HCT116 (cell line): ENCODE results near the gene ERGIC2. TPM values are rescaled to one million over a fixed set of nuclear protein-coding genes. Genes with fewer than 3 reads are reported as not detected.

Experiments
- ATAC-seq: fragments of 200-7000 bp; cut with Tn5 transposase; 2 replicates; pipeline ENCODE4 v1.9.1; 2020; ENCODE audit warnings: mild to moderate bottlenecking, moderate library complexity
- BruUV-seq: library from RNA; stranded (reverse); fragments of 400-500 nt; replicated peaks from 2 replicates; lab custom pipeline; 2021; lab: Mats Ljungman, UMichigan
- CTCF ChIA-PET: fragments of 300-600 bp; sonication (Branson Sonifier 250); formaldehyde crosslinking; loops from one replicate; lab custom pipeline; 2021; ENCODE audit warnings: antibody characterized with exemption; lab: Charles Lee
- POLR2A ChIA-PET: fragments of 300-600, 350-600 bp; sonication (Branson Sonifier 250); formaldehyde crosslinking; loops from one replicate; lab custom pipeline; 2021; ENCODE audit warnings: antibody characterized with exemption; lab: Charles Lee
- RAD21 ChIA-PET, 2 experiments: fragments of 300-600 bp; sonication (Branson Sonifier 250); formaldehyde crosslinking; loops; one replicate each; lab custom pipeline; 2023; ENCODE audit warnings: low total read pairs in 2 of 2; ENCODE audit not compliant: uncharacterized antibody in 2 of 2, unreplicated experiment in 2 of 2, low non-redundant PET in 1 of 2; lab: Charles Lee
- DNase-seq: peaks from one replicate; pipeline ENCODE4 v3.0.0-alpha.2; 2010; ENCODE audit warnings: low read depth, low spot score
- H2AFZ ChIP-seq: fragments of 200-600 bp; shearing (Covaris generic), sonication (generic); 2 replicates; pipeline ENCODE4 v1.6.1; 2017; ENCODE audit warnings: low read depth, mixed run types, mixed read lengths, antibody characterized with exemption, low read length; ENCODE audit not compliant: poor library complexity, severe bottlenecking
- H3K27ac ChIP-seq: 2 replicates; pipeline ENCODE4 v1.5.1; 2012; ENCODE audit warnings: low read depth, low read length
- H3K27me3 ChIP-seq: fragments of 200-600 bp; sonication (generic); 2 replicates; pipeline ENCODE4 v1.6.1; 2016; ENCODE audit warnings: mixed run types, low read length, mixed read lengths; ENCODE audit not compliant: insufficient read depth
- H3K36me3 ChIP-seq, 2 experiments: fragments of 200-500 bp in 1 of 2; fragments of 200-600 bp in 1 of 2; sonication (Bioruptor generic) in 1 of 2; sonication (generic) in 1 of 2; 2 replicates each; pipeline versions ENCODE4 v1.5.1 to v1.6.1; 2014 to 2016; ENCODE audit warnings: low read length in 2 of 2, inconsistent platforms in 1 of 2, mixed read lengths in 1 of 2, mixed run types in 1 of 2; ENCODE audit not compliant: insufficient read depth in 2 of 2, control insufficient read depth in 1 of 2
- H3K4me1 ChIP-seq, 2 experiments: fragments of 200-600 bp in 1 of 2; sonication (generic) in 1 of 2; 2 replicates each; pipeline versions ENCODE4 v1.5.1 to v1.6.1; 2012 to 2017; ENCODE audit warnings: low read length in 2 of 2, inconsistent platforms in 1 of 2, mild to moderate bottlenecking in 1 of 2, mixed read lengths in 1 of 2, mixed run types in 1 of 2, moderate library complexity in 1 of 2; ENCODE audit not compliant: insufficient read depth in 2 of 2, control insufficient read depth in 1 of 2
- H3K4me2 ChIP-seq: fragments of 200-600 bp; sonication (generic); 2 replicates; pipeline ENCODE4 v1.6.1; 2017; ENCODE audit warnings: mixed run types, low read length, mixed read lengths
- H3K4me3 ChIP-seq, 2 experiments: fragments of 200-600 bp in 1 of 2; sonication (generic) in 1 of 2; replicated peaks in 1 of 2; 2 replicates each; pipeline ENCODE4 v1.5.1; 2011 to 2016; ENCODE audit warnings: low read length in 2 of 2, control low read depth in 1 of 2, low read depth in 1 of 2, mild to moderate bottlenecking in 1 of 2, mixed read lengths in 1 of 2, mixed run types in 1 of 2
- H3K79me2 ChIP-seq: fragments of 200-600 bp; sonication (generic); 2 replicates; pipeline ENCODE4 v1.6.1; 2017; ENCODE audit warnings: mild to moderate bottlenecking, mixed run types, low read length, moderate library complexity, mixed read lengths; ENCODE audit not compliant: insufficient read depth
- H3K9ac ChIP-seq: fragments of 200-600 bp; sonication (generic); 2 replicates; pipeline ENCODE4 v1.6.1; 2016; ENCODE audit warnings: low read length, mixed read lengths
- H3K9me2 ChIP-seq: fragments of 200-600 bp; sonication (generic), shearing (Covaris generic); 2 replicates; pipeline ENCODE4 v1.6.1; 2017; ENCODE audit warnings: mixed run types, mild to moderate bottlenecking, moderate library complexity; ENCODE audit not compliant: insufficient read depth
- H3K9me3 ChIP-seq, 2 experiments: fragments of 200-500 bp in 1 of 2; fragments of 200-600 bp in 1 of 2; sonication (Bioruptor generic) in 1 of 2; sonication (generic) in 1 of 2; 2 replicates each; pipeline ENCODE4 v1.6.1; 2014 to 2017; ENCODE audit warnings: low read length in 2 of 2, mixed read lengths in 2 of 2, inconsistent platforms in 1 of 2, low read depth in 1 of 2, mild to moderate bottlenecking in 1 of 2, mixed run types in 1 of 2, moderate library complexity in 1 of 2; ENCODE audit not compliant: control insufficient read depth in 1 of 2, insufficient read depth in 1 of 2
- H4K20me1 ChIP-seq: fragments of 200-600 bp; sonication (generic), shearing (Covaris generic); 2 replicates; pipeline ENCODE4 v1.6.1; 2017; ENCODE audit warnings: mixed run types, mild to moderate bottlenecking, moderate library complexity; ENCODE audit not compliant: insufficient read depth
- FOSL1 ChIP-seq: IDR thresholded peaks from 2 replicates; pipeline ENCODE4 v1.6.1; 2012; ENCODE audit warnings: low read depth
- SP1 ChIP-seq: IDR thresholded peaks from 2 replicates; pipeline ENCODE4 v1.6.1; 2012; ENCODE audit warnings: low read depth
- SRF ChIP-seq: IDR thresholded peaks from 2 replicates; pipeline ENCODE4 v1.6.1; 2012; ENCODE audit warnings: low read depth
- ZNF274 ChIP-seq: fragments of 200-500 bp; sonication (Bioruptor generic); IDR thresholded peaks from 2 replicates; pipeline ENCODE4 v1.6.1; 2014; ENCODE audit warnings: mild to moderate bottlenecking, low read depth, low read length, inconsistent platforms
- intact Hi-C: fragments of 100-400 bp; cut with micrococcal nuclease; formaldehyde crosslinking; loops from 2 replicates; pipeline ENCODE4 v1.10.0; 2022
- total RNA-seq: library from RNA; stranded (reverse); gene quantifications from one replicate; pipeline ENCODE4 v1.2.1, GENCODE V29; 2021; ENCODE audit not compliant: unreplicated experiment
- TF ChIP-seq, protein P1 (sequence below): IDR thresholded peaks from 2 replicates; pipeline ENCODE4 v1.6.1; 2012

ERGIC2 gene
- total RNA-seq, 1 experiment from 2014 or later = 71.1 TPM

DNA sequence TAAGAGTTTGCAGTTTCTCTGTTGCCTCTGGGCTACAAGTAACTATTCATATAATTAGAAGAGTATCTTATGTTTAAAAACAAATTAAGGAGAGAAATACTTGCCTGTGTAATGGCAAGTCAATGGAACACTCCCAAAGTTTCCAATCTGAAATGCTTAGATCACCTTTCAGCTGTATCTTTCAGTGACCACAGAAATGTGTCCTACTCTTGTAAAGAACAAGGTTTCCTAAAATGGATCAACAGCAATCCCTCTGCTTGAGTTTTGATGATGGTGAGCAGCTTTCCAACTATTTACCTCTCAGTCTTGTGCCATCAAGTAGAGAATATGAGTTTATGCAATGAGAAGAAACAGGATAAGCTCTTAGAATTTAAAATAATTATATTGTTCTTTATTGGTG is 92.9 kb downstream of the ERGIC2 start:
- no TSS peak for BruUV-seq
- Histone ChIP-seq H3K9ac (no peak overlapping the region), H4K20me1 (no peaks in the 10 kb centered on the region), H3K27ac (no peak overlapping the region), H3K9me3 (no peaks in the 10 kb centered on the region), H2AFZ (no peak overlapping the region), H3K9me2 (no peaks in the 10 kb centered on the region), H3K27me3 (no peaks in the 10 kb centered on the region), H3K4me2 (no peak overlapping the region), H3K79me2 (no peaks in the 10 kb centered on the region), H3K4me1 (no peaks in the 10 kb centered on the region), H3K4me3 (no peak overlapping the region), H3K36me3 (no peaks in the 10 kb centered on the region)
- intact Hi-C loops = no loop called here
- DNase-seq (no peak), ATAC-seq (no peak)
- TF ChIP-seq FOSL1 (no peak), SRF (no peak), SP1 (no peak)
- TF ChIP-seq, protein P1, sequence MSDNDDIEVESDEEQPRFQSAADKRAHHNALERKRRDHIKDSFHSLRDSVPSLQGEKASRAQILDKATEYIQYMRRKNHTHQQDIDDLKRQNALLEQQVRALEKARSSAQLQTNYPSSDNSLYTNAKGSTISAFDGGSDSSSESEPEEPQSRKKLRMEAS = no peak
- ChIA-PET RAD21 (no interaction called here), CTCF (interaction anchor here (1.1 kb wide), 1 partner anchor 30 kb away, joined by 3 read pairs; no protein-coding TSS in a partner anchor), POLR2A (no interaction called here)

- RAD21 ChIA-PET = no interaction called here
- H3K79me2 ChIP-seq = no peaks in the 10 kb centered on the region
- H3K9me2 ChIP-seq = no peaks in the 10 kb centered on the region
- no peak for TF ChIP-seq ZNF274
- intact Hi-C loops = no loop called here
- POLR2A ChIA-PET = no interaction called here
- H4K20me1 ChIP-seq = no peaks in the 10 kb centered on the region
- H3K27ac ChIP-seq = no peak overlapping the region
- no TSS peak for BruUV-seq
- H3K4me2 ChIP-seq = no peak overlapping the region
- H3K27me3 ChIP-seq = no peaks in the 10 kb centered on the region
- H3K9me3 ChIP-seq = no peaks in the 10 kb centered on the region
- CTCF ChIA-PET = no interaction called here
- H3K9ac ChIP-seq = no peak overlapping the region
- no peak overlapping the region for H3K4me3 ChIP-seq
- no peaks in the 10 kb centered on the region for H3K36me3 ChIP-seq
- DNase-seq = no peak
- no peaks in the 10 kb centered on the region for H3K4me1 ChIP-seq
- no peak overlapping the region for H2AFZ ChIP-seq
- ATAC-seq = no peak
Measured at GRCh38 chr12:29287622-29288021, 93.3 kb downstream of the ERGIC2 start.

Other genes starting within 250 kb of the ERGIC2 start
- gene FAR2, start 231.9 kb downstream of the ERGIC2 start, total RNA-seq = 9.7 TPM
- gene OVCH1, start 116.5 kb upstream of the ERGIC2 start, total RNA-seq = not detected